GM18517 (cell line): ENCODE results near the gene TFR2.

ENCODE experiments used
- ATAC-seq: cut with Tn5 transposase; IDR thresholded peaks from one replicate; pipeline ENCODE4 v1.9.1; 2021; ENCODE audit warnings: mild to moderate bottlenecking, moderate library complexity; ENCODE audit not compliant: unreplicated experiment

Gene TFR2

DNA sequence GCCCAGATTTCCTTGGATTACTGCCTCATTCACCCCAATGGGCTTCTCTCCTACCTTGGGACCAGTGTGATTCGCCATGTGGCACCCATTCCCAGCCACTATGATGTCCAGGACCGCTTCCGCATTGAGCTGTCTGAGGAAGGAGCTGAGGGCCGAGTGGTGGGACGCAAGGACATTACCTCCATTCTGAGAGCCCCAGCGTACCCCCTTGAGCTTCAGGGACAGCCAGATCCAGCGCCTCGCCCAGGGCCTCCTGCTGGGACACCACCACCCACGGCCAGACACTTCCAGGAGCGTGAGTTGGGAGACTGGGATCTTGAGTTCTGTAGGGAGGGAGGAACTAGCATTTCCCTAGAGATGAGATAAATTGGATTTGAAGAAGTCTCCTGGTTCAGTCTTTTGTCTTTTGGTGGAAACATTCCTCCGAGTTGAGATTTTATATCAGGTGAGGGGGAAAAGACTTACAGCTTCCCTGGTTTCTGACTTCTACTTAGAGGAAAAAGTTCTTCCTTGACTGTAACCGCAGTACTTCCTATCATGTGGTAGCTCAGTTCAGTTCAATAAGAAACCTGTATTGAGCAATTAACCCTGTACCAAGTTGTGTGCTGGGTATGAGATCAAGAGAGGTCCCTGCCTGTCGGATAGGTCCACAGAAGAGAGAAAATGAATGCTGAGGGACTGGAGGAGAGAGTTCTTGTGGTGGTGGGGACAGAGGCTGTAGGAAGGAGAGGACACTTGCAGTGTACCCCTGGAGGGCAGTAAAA, 27.8 kb downstream of the TFR2 start:
- ATAC-seq = no peak

DNA sequence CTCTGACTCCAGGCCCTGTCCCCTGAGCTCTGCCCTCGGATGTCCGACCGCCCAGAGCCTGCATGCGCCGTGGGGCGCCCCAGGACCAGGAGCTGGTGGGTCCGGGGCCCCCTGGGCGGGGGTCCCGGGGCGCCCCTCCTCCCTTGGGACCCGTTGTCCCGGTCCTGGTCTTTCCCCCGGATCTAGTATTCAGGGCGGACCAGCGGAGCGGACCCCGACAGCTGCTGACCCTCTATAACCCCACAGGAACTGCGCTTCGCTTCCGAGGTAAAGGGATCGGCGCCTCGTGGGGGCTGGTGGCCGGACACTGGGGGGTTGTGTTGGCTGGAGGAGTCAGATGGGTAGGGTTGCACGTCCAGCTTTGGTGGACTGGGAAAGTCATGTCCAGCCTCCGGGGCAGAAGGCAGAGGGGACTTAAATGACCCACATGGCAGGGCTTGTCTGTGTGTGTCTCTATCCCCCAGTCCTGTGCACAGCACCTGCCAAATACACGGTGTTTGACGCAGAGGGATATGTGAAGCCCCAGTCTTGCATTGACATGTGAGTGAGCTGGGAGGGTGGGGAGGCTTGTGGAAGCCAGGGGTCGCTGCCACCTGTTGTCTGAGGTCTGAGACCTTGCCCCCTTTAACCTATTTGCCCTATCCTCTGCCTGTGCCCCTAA, 28.5 kb downstream of the TFR2 start:
- no peak for ATAC-seq

DNA sequence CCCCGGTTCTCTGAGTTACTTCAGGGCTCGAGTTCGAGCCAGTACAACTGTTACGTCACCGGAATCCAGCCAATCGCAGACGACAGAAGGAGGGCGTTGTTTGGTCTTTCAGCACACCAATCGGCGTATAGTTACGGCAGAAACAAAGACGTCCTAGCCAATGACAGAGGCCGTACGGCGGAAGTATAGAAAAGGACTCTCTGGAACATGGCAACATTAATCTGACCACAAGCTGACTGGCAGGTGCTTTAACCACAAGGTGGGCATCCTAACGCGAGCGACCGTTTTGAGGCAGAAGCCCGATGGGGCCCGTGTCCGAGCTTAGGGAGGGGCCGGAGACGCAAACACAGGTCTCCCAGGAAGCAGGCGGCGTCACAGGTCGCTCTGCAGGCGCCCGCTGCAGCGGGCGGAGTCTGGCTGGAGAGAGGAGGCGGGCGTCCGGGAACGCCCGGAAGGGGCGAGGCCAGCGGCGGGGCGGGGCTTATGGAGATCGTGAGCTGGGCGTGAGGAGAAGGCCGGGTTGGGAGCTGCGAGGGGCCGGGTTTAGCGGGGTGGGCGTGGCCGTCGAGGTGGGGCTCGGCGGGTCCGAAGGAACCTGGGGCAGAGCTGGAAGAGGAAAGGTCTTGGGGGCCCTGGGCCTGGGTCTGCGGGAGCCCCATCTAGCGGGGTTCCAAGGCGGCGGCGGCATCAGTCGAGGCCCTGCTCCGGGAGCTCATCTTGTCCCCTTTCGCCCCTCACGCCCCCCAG, 29.2 kb downstream of the TFR2 start, which contains the start of gene MOSPD3:
MOSPD3 (plus strand) TSS at position 558 of the 747 bp plus-strand sequence. CDS start 252 bp downstream, outside the sequence.
- ATAC-seq = peak; percentile 94

DNA sequence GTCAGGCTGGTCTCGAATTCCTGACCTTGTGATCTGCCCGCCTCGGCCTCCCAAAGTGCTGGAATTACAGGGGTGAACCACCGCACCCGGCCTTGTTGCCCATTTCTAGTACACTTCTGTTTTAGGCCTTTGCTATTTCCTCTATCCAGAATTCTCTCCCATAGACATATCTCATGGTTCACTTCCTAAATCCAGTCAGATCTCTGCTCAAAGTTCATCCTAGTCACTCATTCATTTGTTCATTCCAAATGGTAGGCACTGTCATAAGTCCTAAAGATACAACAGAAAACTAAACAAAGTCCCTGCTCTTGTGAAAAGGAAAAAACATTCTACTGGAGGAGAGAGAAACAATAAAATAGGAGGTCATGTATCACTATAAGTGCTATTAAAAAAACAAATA, 31.4 kb downstream of the TFR2 start:
- no peak for ATAC-seq

DNA sequence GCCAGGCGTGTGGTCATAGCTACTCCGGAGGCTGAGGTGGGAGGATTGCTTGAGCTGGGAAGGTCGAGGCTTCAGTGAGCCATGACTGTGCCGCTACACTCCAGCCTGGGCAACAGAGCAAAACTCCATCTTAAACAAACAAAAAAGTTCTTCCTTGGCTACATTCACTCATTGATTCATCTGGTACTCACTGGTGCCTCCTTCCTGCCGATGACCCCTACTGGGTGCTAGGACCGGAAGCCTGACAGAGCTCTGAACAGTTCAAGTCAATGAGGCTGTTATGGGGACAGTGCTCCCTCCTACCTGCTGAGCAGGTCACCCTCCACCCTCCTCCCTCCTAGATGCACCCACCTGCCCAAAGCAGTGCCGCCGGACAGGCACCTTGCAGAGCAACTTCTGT, 34.2 kb downstream of the TFR2 start:
- no peak for ATAC-seq

DNA sequence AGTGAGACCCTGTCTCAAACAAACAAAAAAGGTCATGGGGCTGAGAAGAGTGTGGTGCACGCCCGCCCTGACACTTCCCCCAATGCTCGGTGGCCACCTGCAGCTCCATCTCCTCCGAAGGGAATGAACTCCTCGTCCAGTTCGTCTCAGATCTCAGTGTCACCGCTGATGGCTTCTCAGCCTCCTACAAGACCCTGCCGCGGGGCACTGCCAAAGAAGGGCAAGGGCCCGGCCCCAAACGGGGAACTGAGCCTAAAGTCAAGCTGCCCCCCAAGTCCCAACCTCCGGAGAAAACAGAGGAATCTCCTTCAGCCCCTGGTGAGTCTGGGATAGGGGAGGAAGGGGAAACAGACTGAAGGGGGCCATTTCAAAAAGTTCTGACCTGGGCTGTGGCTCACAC, 35.0 kb downstream of the TFR2 start:
- no peak for ATAC-seq

DNA sequence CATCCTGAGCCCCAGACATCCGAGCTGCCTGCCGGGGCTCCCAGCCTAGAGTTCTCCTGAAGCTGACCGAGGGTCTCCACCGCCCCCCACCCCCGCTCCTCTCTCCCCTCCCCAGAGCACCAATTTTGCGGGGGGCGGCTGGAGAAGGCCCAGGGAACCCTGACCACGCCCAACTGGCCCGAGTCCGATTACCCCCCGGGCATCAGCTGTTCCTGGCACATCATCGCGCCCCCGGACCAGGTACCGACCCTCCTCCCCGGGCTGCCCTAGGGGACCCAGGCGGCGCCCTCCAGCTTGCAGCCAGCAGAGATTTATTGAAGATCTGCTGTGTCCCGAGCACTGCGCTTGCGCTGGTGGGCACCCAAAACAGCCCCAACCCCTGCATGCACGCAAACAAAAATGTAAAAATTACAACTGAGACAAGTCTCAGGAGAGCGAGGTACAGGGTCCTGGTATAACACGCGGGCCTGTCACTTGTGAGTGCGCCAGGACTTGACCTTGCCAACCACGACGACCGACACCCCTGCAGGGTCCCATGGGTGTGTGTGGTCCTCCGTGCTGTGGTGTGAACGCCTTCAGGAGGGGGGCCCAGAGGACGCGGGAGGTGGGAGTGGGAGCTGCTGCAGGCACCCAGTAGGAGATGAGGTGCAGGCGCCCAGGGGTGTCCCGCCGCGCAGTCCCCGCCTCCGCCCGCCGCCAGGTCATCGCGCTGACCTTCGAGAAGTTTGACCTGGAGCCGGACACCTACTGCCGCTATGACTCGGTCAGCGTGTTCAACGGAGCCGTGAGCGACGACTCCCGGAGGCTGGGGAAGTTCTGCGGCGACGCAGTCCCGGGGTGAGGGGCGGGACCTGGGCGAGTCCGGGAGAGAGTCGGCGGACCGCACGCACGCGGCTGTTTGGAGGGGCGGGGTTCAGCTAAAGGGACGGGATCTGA, 36.1 kb downstream of the TFR2 start:
- no peak for ATAC-seq

DNA sequence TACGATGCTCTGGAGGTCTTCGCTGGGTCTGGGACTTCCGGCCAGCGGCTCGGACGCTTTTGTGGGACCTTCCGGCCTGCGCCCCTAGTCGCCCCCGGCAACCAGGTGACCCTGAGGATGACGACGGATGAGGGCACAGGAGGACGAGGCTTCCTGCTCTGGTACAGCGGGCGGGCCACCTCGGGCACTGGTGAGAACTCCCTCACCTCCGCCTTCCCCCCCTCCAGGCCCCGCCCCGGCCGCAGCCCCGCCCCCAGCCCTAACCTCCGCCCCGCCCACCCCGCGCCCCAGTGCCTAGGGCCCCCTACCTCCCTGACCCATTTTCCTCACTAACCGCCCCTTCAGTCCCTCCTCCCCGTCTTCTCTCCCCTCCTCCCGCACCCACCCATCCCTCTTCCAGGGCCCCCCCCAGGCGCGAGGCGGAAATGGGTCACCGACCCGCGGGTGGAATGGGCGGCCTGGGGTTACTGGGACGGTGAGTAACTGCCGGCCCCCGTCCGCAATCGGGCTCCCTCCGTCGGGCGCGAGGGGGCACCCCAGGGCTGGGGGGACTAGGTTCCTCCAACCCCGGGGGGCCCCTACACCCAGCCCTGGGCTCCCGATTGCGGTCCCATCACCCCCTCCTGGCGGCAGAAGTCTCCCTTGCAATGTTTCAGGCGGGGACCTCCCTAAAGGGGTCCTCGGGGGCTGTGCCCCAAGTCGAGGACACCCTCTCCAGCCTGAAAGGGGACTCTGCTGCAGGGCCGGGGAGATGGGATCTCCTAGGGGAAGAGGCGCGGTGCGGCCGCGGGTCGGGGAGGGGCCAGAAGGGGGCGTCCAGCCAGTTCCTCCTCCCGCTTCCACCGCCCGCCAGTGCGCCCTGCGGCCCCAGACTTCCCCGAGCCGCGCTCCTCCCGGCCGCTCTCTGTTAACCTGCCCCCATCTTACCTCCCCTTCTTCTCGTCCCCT, 37.0 kb downstream of the TFR2 start:
- ATAC-seq = no peak

DNA sequence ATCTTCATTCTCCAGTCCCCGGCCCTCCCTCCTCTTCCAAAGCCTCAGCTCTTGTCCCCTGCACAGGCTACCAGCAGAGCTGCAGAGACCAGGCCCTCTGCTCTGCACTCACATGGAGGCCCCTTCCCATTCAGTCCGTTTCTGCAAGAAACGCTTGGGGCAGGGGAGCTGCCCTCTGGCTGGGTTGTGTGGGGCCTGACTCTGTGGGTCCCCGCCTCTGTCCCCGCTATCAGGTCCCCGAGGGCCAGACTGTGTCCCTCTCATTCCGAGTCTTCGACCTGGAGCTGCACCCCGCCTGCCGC, 37.7 kb downstream of the TFR2 start:
- no peak for ATAC-seq

DNA sequence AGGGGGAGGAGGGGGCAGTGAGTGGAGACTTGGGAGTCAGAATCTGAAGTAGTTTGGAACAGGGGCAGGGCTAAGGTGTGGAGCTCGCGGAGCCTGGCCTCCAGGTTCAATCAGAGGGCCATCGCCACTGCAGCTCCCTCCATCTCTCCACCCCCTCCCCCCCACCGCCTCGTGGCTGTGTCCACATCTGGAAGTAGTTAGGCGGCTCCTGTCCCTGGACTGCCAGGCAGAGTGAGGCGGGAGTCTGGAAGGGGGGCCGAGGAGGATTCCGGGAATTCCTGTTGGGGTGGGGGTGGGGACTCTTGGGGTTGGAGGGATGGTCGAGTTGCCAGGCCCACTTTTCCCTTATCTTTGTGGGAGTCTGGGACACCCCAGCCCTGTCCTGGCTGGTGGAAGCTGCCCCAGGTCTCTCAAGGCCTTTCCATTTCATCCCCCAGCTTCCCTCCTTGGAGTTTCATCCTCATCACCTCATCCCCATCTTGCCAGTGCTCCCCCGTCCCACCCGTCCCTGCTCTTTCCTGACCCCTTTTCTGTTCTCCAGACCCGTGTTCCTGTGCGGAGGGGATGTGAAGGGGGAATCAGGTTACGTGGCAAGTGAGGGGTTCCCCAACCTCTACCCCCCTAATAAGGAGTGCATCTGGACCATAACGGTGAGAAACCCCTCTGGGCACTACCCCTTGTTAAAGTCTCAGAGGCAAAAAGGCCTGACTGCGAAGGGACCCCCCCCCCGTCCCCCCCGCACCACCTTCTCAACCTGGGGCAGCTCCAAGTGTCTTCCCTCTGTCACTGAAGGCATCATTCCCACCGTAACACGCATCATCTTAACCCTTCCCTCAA, 38.2 kb downstream of the TFR2 start:
- no peak for ATAC-seq

DNA sequence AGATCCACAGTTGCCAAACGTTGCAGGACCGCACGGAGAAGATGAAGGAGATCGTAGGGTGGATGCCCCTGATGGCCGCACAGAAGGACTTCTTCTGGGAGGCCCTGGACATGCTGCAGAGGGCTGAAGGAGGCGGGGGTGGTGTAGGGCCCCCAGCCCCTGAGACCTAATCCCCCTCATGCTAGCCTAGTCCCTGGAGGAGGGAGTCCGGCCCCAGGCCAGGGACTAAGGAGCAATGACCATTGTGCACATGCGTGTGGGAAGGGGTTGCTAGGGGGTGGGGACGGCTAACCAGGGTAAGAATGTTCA, 40.7 kb downstream of the TFR2 start:
- ATAC-seq = no peak

DNA sequence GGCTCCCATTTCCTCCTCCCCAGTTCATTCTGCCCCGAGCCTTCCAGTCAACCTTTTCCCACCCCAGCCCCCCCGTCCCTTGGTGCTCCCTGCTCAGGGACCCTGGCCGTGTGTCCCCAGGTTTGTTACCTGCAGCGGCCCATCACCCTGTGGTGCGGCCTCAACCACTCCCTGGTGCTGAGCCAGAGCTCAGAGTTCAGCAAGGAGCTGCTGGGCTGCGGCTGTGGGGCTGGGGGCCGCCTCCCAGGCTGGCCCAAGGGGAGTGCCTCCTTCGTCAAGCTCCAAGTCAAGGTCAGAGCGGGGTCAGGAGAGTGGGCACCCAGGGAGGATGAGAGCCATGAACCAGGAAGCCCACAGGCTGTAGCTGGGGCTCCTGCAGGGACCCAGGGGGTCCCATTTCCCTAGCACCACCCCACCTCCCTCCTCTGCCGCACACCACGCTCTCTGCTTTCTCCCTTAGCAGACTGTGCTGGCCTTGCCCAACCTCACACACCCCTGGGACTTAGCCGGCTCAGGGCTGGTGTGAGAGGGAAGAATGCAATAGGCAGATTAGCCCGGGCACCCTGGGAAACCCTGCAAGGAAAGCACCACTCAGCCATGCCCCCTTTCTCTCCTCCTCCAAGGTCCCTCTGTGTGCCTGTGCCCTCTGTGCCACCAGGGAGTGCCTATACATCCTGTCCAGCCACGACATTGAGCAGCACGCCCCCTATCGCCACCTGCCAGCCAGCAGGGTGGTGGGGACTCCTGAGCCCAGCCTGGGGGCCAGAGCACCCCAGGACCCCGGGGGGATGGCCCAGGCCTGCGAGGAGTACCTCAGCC, 41.2 kb downstream of the TFR2 start:
- ATAC-seq = no peak

DNA sequence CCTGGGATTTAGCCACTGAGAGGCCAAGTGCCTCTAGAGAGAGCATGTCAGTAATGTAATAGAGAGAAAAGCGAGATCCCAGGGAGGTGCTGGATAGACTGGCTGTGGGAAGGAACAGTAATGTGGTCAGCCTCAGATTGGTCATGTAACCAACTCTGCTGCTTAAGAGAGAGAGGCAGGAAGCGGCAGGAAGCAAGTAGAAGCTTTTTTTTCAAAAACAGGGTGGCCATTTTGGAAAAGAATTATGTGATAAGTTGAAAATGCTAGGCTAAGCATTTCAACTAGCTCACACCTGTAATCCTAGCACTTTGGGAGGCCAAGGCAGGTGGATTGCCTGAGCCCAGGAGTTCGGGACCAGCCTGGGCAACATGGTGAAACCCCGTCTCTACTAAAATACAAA, 42.9 kb downstream of the TFR2 start:
- ATAC-seq = no peak

DNA sequence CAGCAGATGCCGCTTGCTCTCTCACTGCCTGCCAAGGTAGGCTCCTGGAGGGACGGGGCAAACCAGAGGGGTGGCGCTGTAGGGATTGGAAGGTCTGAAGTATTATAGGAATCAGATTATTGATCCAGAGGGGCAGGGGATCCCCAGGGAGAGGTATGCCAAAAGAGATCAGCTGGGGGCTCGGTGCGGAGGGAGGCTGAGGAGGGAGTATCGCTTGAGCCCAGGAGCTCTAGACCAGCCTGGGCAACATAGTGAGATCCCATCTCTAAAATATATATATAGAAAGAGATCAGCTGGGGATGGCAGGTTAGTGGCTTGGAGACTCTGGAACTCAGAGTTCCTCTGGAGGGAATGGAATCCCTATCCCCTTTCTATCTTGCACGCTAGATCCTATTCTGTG, 46.2 kb downstream of the TFR2 start:
- ATAC-seq = no peak

DNA sequence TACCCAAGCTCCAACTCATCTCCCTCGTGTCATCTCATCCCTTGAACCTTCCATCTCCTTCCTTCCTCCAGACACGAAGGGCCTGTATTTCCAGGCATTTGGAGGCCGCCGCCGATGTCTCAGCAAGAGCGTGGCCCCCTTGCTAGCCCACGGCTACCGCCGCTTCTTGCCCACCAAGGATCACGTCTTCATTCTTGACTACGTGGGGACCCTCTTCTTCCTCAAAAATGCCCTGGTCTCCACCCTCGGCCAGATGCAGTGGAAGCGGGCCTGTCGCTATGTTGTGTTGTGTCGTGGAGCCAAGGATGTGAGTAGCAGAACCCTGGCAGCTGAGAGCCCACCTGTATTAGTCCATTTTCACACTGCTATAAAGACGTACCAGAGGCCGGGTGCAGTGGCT, 49.8 kb downstream of the TFR2 start:
- ATAC-seq = no peak

DNA sequence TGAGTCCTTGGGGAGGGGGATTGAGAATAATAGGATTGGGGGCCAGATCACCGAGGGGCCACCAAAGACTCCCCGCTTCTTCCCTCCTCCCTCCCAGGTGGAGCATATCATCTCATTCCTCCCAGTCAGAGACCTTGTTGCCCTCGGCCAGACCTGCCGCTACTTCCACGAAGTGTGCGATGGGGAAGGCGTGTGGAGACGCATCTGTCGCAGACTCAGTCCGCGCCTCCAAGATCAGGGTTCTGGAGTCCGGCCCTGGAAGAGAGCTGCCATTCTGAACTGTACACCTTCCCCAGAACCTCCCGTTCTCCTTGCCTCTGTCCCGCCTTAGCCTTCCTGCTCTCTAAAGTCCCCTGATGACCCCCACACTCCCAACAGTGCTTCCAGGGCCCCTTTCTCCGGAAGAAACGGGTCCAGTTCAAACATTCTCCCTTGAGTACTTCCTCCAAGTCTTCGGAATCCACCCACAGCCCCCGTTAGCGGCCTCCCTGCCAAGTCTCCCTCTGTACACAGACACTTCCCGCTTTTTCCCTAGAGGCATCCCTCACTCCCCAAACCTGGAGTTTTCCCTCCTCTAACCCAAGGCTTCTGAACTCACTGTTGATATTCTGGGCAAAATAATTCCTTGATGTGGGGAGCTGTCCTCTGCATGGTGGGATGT, 51.1 kb downstream of the TFR2 start:
- ATAC-seq = no peak

DNA sequence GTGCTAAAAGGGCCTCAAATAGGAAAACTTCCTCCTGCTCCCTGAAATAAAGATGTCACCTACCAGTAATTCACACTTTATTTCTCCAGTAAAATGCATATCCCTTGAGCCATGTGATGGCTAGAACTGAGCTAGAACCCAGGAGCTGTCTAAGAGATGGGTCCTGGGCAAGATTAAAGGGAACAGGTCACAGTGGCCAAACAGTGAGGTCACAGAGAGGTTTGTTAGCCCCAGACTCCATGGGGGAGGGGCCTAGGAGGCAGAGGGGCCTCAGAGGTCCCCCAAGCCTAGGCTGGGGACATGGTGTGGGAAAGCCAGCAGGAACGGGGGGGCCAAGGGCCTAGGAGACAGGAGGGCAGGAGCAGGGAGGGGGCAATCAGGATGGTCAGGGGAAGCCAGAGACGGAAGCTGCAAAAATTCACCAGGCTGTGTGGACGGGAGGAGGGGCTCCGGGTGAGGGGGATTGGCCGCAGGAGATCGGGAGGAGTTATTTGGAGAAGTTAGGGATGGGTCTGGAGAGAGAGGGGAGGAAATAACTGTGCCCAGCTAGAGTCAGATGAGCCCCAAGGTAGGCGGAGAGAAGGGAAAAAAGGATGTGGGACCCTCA, 51.9 kb downstream of the TFR2 start:
- no peak for ATAC-seq
